Measurements from ENCODE around the gene NFE2L3.
"Not testable (repeated sequence)": the region's sequence is repeated elsewhere in the genome, so short reads cannot be mapped to it uniquely, and the experiment has no call there.

Gene NFE2L3

DNA sequence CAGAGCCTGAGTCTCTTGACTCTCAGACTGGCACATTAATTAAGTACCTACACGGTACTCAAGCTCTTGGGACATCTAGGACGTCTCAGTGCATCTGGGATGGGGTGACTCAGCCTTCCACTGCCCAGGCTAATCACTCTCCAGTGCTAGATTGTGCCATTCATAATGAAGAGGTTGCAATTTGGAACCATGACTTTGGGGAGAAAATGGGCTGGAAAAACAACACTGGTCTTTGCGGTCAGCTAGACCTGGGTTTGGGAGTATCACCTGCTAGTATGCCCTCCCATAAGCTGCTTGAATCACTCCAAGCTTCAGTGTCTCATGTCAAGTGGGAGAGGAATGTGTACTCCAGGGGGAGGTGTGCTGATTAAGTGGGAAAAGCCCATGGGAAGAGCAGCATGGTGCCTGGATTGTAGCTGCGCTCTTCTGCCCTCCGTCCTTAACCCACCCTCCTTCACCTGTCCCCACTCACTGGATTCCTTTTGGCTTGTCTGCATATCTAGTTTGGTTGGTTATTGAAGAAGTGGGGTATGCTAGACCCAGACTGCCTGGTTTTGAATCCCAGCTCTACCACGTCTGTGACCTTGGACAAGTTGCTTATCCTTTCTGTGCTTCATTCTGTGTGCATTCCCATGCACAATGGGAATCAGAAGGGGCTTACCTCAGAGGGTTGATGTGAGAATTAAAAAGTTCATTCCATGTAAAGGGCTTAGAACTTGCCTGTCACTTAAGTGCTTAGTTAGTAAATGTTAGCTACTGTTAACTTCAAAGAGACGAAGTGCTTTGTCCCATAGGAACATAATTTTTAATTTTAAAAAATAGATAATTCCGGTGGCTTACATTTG lies 3.8 kb downstream of the NFE2L3 start:
- H3K4me1 Mint-ChIP-seq (ENCODE audit: low read depth), result peaks cover 88% of the 10 kb centered on the region
- no peaks in the 10 kb centered on the region for H3K27me3 Mint-ChIP-seq
- peak overlapping the region; percentile 92 for H3K27ac Mint-ChIP-seq
- H3K9me3 Mint-ChIP-seq, result no peaks in the 10 kb centered on the region
- peaks cover 38% of the 10 kb centered on the region for H3K36me3 Mint-ChIP-seq (ENCODE audit: low read depth)
- peak overlapping the region; percentile 91 for H3K4me3 Mint-ChIP-seq

DNA sequence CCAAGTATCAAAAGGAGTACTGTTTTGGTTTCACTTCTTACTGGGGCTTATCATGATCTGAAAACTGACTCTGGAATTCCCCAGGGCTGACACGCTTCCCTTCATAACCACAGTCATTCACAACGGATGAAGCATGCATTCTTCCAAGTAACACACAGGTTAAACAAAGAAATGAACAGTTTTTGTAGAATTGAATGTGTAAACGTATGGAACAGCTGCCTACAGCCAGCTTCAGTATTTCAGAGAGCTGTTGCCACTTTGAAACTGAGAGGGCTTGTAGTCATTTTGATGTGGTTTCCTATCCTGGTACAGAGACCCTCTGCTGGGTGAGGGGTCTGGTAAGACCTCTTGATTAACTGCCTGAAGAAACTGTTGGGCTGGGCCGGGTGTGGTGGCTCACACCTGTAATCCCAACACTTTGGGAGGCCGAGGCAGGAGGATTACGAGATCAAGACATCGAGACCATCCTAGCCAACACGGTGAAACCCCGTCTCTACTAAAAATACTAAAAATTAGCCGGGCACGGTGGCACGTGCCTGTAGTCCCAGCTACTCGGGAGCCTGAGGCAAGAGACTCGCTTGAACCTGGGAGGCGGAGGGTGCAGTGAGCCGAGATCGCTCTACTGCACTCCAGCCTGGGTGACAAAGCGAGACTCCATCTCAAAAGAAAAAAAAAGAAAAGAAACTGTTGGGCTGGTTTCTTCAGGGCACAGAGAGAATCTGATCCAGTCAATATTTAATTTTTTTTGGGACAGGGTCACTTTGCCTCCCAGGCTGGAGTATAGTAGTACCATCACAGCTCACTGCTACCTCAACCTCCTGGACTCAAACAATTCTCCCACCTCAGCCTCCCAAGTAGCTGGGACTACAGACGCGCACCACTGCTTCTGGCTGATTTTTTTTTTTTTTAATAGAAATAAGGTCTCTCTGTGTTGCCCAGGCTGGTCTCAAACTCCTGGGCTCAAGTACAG lies 4.7 kb downstream of the NFE2L3 start:
- no peaks in the 10 kb centered on the region for H3K27me3 Mint-ChIP-seq
- H3K27ac Mint-ChIP-seq, result peak overlapping the region; percentile 92
- peak overlapping the region; percentile 91 for H3K4me3 Mint-ChIP-seq
- peaks cover 86% of the 10 kb centered on the region for H3K4me1 Mint-ChIP-seq (ENCODE audit: low read depth)
- H3K36me3 Mint-ChIP-seq (ENCODE audit: low read depth), result peaks cover 41% of the 10 kb centered on the region
- H3K9me3 Mint-ChIP-seq, result no peaks in the 10 kb centered on the region

GRCh38 chr7:26157520-26158105 lies 5.6 kb downstream of the NFE2L3 start:
- Mint-ChIP-seq H3K9me3 (no peaks in the 10 kb centered on the region), H3K27me3 (no peaks in the 10 kb centered on the region), H3K36me3 (ENCODE audit: low read depth) (peaks cover 41% of the 10 kb centered on the region), H3K4me1 (ENCODE audit: low read depth) (peaks cover 93% of the 10 kb centered on the region), H3K27ac (peak overlapping the region; percentile 92), H3K4me3 (peak overlapping the region; percentile 91)

DNA sequence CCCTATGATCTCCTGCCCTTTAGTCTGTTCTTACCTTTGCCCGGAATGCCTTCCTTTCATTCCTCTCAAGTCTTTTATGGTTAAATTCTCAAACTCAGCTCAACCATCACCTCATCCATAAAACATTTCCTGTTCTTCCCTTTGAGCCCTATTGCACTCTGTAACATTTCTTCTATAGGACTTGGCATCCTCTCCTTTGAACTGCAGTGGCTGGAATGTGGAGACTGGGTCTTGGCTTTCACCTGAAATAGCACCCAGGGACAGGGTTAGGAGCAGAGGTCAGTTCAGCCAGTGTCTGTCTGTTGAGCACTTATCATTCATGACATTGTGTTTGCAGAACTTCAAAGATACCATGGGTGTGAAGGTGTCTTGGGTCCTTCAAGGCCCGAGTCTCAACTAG lies 7.2 kb downstream of the NFE2L3 start:
- H3K27me3 Mint-ChIP-seq, result no peaks in the 10 kb centered on the region
- peak overlapping the region; percentile 92 for H3K27ac Mint-ChIP-seq
- H3K9me3 Mint-ChIP-seq, result no peaks in the 10 kb centered on the region
- peaks cover 42% of the 10 kb centered on the region for H3K36me3 Mint-ChIP-seq (ENCODE audit: low read depth)
- H3K4me1 Mint-ChIP-seq (ENCODE audit: low read depth), result peaks cover 93% of the 10 kb centered on the region
- H3K4me3 Mint-ChIP-seq, result peak overlapping the region; percentile 60

DNA sequence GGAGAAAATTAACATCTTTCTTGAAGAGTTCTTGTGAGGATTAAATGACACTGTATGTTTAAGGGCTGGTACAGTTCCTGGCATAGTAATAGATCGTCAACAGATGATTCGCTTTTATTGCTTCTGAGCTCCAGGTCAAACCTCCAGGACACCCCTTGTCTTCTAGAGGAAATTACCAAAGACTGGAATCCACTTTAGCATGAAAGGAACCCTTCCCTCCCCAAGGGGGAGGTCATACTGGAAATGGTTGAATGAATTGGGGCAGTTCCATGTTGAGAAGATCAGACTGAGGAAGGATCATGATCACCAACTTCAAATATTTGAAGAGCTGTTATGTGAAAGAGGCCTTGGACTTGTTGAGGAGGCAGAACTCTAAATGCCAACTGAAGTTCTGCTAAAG lies 8.9 kb downstream of the NFE2L3 start:
- peaks cover 37% of the 10 kb centered on the region for H3K36me3 Mint-ChIP-seq (ENCODE audit: low read depth)
- peak overlapping the region; percentile 81 for H3K27ac Mint-ChIP-seq
- H3K4me1 Mint-ChIP-seq (ENCODE audit: low read depth), result peaks cover 90% of the 10 kb centered on the region
- no peak overlapping the region for H3K4me3 Mint-ChIP-seq
- H3K27me3 Mint-ChIP-seq, result no peaks in the 10 kb centered on the region
- H3K9me3 Mint-ChIP-seq, result no peaks in the 10 kb centered on the region

GRCh38 chr7:26162431-26162830 lies 10.4 kb downstream of the NFE2L3 start:
- Mint-ChIP-seq H3K4me1 (ENCODE audit: low read depth) (peaks cover 90% of the 10 kb centered on the region), H3K4me3 (no peak overlapping the region), H3K36me3 (ENCODE audit: low read depth) (peaks cover 36% of the 10 kb centered on the region), H3K27me3 (no peaks in the 10 kb centered on the region), H3K27ac (peak overlapping the region; percentile 52), H3K9me3 (no peaks in the 10 kb centered on the region)

- Mint-ChIP-seq H3K27ac (peak overlapping the region; percentile 70), H3K4me1 (ENCODE audit: low read depth) (peaks cover 86% of the 10 kb centered on the region), H3K36me3 (ENCODE audit: low read depth) (peaks cover 25% of the 10 kb centered on the region)
- H3K4me3 Mint-ChIP-seq, H3K27me3 Mint-ChIP-seq, H3K9me3 Mint-ChIP-seq: not testable (repeated sequence)
These were observed 11.8 kb downstream of the NFE2L3 start for GRCh38 chr7:26163804-26164203.

DNA sequence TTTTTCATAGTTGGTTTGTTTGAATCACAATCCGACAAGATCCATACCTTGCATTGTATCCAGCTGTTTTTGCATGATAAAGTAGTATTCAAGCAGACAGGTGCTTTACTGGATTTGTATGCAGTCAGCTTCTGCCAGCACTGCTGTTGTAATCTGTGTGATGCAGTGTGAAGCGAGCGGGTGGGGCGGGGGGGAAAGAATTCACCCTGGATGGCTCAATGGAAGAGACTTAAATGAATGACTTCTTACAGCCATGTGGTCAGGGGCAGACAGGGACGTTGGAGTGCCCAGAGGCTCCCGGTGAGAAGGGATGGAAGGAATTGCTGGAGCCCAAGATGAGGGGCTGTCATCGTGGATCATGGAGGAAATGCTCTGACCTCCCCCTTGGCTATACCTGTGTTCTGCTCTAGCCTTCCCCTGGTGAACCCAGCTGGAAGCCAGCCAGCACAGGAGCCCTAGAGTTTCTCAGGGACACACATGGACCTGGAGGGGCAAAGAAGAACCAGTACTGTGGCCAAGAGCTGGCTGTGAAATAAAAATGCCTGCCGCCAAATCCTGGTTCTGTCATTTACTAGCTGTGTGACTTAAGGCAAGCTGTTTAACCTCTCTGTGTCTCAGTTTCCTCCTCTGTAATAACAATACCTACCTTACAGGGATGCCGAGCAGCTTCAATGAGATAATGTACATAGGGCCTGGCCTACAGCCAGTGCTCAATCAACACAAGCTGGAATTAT lies 14.1 kb downstream of the NFE2L3 start:
- H3K27ac Mint-ChIP-seq, result peak overlapping the region; percentile 81

GRCh38 chr7:26166684-26167266 lies 14.8 kb downstream of the NFE2L3 start:
- Mint-ChIP-seq H3K4me3 (peak overlapping the region; percentile 51), H3K27me3 (no peaks in the 10 kb centered on the region), H3K9me3 (no peaks in the 10 kb centered on the region), H3K4me1 (ENCODE audit: low read depth) (peaks cover 60% of the 10 kb centered on the region), H3K27ac (peak overlapping the region; percentile 81), H3K36me3 (ENCODE audit: low read depth) (peaks cover 29% of the 10 kb centered on the region)

More for the DNA sequence above, 14.1 kb downstream of the NFE2L3 start:
- Mint-ChIP-seq H3K4me3 (peak overlapping the region; percentile 51), H3K27me3 (no peaks in the 10 kb centered on the region), H3K9me3 (no peaks in the 10 kb centered on the region), H3K4me1 (ENCODE audit: low read depth) (peaks cover 65% of the 10 kb centered on the region), H3K36me3 (ENCODE audit: low read depth) (peaks cover 24% of the 10 kb centered on the region)

- no peaks in the 10 kb centered on the region for H3K27me3 Mint-ChIP-seq
- H3K4me3 Mint-ChIP-seq, result peak overlapping the region; percentile 51
- H3K4me1 Mint-ChIP-seq (ENCODE audit: low read depth), result peaks cover 53% of the 10 kb centered on the region
- H3K9me3 Mint-ChIP-seq, result no peaks in the 10 kb centered on the region
- peaks cover 34% of the 10 kb centered on the region for H3K36me3 Mint-ChIP-seq (ENCODE audit: low read depth)
- H3K27ac Mint-ChIP-seq, result peak overlapping the region; percentile 81
These were observed 15.4 kb downstream of the NFE2L3 start for GRCh38 chr7:26167303-26167934.

DNA sequence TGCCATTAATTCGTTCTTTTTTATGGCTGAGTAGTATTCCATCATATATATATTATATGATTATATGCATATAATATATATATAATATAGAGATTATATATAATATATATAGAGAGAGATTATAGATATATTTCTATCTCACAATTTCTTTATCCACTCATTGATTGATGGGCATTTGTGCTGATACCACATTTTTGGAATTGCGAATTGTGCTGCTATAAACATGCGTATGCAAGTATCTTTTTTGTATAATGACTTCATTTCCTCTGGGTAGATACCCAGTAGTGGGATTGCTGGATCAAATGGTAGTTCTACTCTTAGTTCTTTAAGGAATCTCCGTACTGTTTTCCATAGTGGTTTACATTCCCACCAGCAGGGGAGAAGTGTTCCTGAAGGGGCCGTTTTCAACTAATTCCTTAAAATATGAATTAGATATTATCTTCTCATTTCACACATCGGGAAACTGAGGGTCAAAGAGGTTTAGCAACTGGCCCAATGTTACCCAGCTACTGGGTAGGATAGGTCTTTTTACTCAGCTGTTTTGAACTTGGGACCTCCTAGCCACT lies 16.5 kb downstream of the NFE2L3 start:
- H3K36me3 Mint-ChIP-seq (ENCODE audit: low read depth), result peaks cover 43% of the 10 kb centered on the region
- no peak overlapping the region for H3K27ac Mint-ChIP-seq
- H3K9me3 Mint-ChIP-seq, result no peaks in the 10 kb centered on the region
- peaks cover 44% of the 10 kb centered on the region for H3K4me1 Mint-ChIP-seq (ENCODE audit: low read depth)
- no peak overlapping the region for H3K4me3 Mint-ChIP-seq
- H3K27me3 Mint-ChIP-seq, result no peaks in the 10 kb centered on the region

DNA sequence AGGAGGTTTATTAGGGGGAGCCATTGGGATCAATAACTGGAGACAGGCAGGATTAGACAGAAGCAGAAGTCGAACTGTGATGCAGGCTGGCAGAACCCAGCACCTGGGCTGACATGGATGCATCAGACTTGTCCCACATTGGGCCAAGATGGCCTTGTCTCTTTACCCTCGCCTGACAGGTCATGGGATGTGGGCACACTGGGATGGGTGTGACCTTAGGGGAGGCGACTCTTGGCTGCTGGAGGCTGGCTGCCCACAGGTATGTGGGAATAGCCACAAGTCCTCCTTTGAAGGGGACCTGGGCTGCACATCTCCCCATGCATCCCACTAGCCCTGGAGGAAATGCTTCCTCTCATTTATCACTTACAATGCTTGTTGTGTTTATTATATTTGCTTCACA lies 17.3 kb downstream of the NFE2L3 start:
- Mint-ChIP-seq H3K27me3 (no peaks in the 10 kb centered on the region), H3K36me3 (ENCODE audit: low read depth) (peaks cover 49% of the 10 kb centered on the region), H3K27ac (no peak overlapping the region), H3K4me1 (ENCODE audit: low read depth) (peaks cover 43% of the 10 kb centered on the region), H3K4me3 (no peak overlapping the region), H3K9me3 (no peaks in the 10 kb centered on the region)

GRCh38 chr7:26170663-26171062 lies 18.7 kb downstream of the NFE2L3 start:
- peaks cover 33% of the 10 kb centered on the region for H3K4me1 Mint-ChIP-seq (ENCODE audit: low read depth)
- H3K36me3 Mint-ChIP-seq (ENCODE audit: low read depth), result peaks cover 46% of the 10 kb centered on the region
- H3K4me3 Mint-ChIP-seq, result no peak overlapping the region

More at GRCh38 chr7:26170663-26171062, 18.7 kb downstream of the NFE2L3 start:
- Mint-ChIP-seq H3K27me3 (no peaks in the 10 kb centered on the region), H3K27ac (no peak overlapping the region), H3K9me3 (no peaks in the 10 kb centered on the region)

All from stimulated activated naive CD8-positive, alpha-beta T cell treated with anti-CD3 and anti-CD28 coated beads, Interleukin-15, Interleukin-2, amounts not matched to agents 100 ng/mL and 50 ng/mL, for 24 hours (primary cell).